Measurements from ENCODE around the gene ITGB8.

GRCh38 chr7:20442951-20443350 lies 112.3 kb downstream of the ITGB8 start:
- TF ChIP-seq ZNF331 (CRISPR knock-in tag; IDR thresholded peaks at IDR 0.05; ENCODE audit: low read depth) = no peak
- TF ChIP-seq CTCF (conservative IDR thresholded peaks at IDR 0.05; ENCODE audit: low read depth in 2 of 2) = no peak
- no peak for TF ChIP-seq EZH2 (IDR thresholded peaks at IDR 0.05; ENCODE audit: low read depth, unreplicated experiment)
- no peak for TF ChIP-seq STAT1 (IDR thresholded peaks at IDR 0.05; ENCODE audit: unreplicated experiment)
- TF ChIP-seq POLR2AphosphoS5 (IDR thresholded peaks at IDR 0.05; ENCODE audit: low read depth) = no peak
- TF ChIP-seq REST (IDR thresholded peaks at IDR 0.05; ENCODE audit: unreplicated experiment) = no peak
- TF ChIP-seq JUNB (IDR thresholded peaks at IDR 0.05; ENCODE audit: unreplicated experiment) = no peak

Measured in GM23338 (cell line).